ENCODE results near the gene RUFY1.
"Not testable (repeated sequence)": the region's sequence is repeated elsewhere in the genome, so short reads cannot be mapped to it uniquely, and the experiment has no call there.

RUFY1 gene

DNA sequence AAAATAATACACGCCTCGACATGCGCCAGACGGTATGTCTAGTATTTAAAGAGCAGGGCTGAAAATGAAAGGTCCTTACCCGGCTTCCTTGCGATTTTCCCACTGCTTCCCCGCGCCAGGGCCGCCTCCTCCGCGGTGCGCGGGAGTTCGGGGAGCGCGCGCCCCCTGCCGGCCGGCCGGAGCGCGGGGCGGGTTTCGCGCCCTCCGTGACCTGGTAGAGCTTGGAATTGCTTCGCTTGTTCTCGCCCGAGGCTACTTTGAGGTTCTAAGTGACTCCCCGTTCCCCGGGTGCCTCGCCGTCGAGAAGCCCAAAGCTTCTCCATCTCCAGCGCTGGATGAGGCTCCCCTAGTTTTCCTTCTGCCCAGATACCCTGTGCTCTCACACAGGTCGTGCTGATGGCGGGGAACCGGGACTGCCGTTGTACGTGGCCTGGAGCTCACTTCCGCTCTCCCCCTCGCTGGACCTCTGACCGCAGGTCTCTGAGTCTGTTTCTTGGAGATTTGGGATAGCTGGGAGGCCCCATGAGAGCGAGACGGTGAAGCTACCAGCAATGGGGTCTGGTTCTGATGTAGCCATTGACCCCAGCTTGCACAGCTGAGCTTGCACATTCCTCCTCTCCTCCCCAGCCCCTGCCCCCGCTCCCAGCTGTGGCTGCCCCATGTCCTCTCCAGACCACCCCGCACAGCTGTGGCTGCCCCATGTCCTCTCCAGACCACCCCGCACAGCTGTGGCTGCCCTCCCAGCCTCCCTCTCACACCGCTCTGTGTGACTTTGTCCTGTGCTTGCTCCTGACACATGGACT lies 84.2 kb downstream of the RUFY1 start:
- not testable (repeated sequence) for H3K27ac ChIP-seq (ENCODE audit: insufficient read depth, low read length, poor library complexity, severe bottlenecking); DNase-seq; H3K27me3 ChIP-seq (replicated peaks; ENCODE audit: control insufficient read depth, insufficient read depth, low read length, poor library complexity, severe bottlenecking); H3K9me3 ChIP-seq (ENCODE audit: control insufficient read depth, low read length); H3K4me1 ChIP-seq (ENCODE audit: control insufficient read depth, insufficient read depth, low read length, poor library complexity, severe bottlenecking); H3K4me3 ChIP-seq (ENCODE audit: insufficient read depth, low read depth, low read length, poor library complexity, severe bottlenecking); H3K36me3 ChIP-seq (ENCODE audit: control insufficient read depth, insufficient read depth, low read length)

DNA sequence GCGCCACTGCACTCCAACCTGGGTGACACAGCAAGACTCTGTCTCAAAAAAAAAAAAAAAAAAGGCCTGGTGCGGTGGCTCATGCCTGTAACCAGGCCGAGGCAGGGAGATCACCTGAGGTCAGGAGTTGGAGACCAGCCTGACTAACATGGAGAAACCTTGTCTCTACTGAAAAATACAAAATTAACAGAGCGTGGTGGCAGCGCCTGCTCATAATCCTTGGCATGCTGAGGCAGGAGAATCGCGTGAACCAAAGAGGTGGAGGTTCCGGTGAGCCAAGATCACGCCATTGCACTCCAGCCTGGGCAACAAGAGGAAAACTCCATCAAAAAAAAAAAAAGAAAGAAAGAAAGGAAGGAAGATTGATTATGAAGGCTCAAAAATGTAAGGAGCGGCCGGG lies 88.9 kb downstream of the RUFY1 start:
- DNase-seq; H3K36me3 ChIP-seq (ENCODE audit: control insufficient read depth, insufficient read depth, low read length); H3K4me3 ChIP-seq (ENCODE audit: insufficient read depth, low read depth, low read length, poor library complexity, severe bottlenecking); H3K4me1 ChIP-seq (ENCODE audit: control insufficient read depth, insufficient read depth, low read length, poor library complexity, severe bottlenecking); H3K9me3 ChIP-seq (ENCODE audit: control insufficient read depth, low read length); H3K27me3 ChIP-seq (replicated peaks; ENCODE audit: control insufficient read depth, insufficient read depth, low read length, poor library complexity, severe bottlenecking); H3K27ac ChIP-seq (ENCODE audit: insufficient read depth, low read length, poor library complexity, severe bottlenecking): not testable (repeated sequence)

DNA sequence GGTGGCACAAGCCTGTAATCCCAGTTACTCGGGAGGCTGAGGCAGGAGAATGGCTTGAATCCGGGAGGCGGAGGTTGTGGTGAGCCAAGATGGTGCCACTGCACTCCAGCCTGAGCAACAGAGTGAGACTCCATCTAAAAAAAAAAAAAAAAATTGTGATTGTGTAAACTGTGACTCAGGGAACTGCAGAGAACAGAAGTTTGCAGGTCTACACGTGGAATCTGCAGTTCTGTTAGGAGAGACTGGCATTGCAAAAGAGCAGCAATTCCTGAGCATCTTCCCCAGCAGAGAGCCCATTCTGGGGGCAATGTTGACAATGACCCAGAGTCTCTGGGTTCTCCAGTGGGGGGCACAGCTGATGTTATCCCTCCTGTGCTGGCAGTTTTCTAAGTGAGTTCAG lies 91.4 kb downstream of the RUFY1 start:
- not testable (repeated sequence) for DNase-seq; H3K36me3 ChIP-seq (ENCODE audit: control insufficient read depth, insufficient read depth, low read length); H3K4me3 ChIP-seq (ENCODE audit: insufficient read depth, low read depth, low read length, poor library complexity, severe bottlenecking); H3K9me3 ChIP-seq (ENCODE audit: control insufficient read depth, low read length); H3K27me3 ChIP-seq (replicated peaks; ENCODE audit: control insufficient read depth, insufficient read depth, low read length, poor library complexity, severe bottlenecking); H3K4me1 ChIP-seq (ENCODE audit: control insufficient read depth, insufficient read depth, low read length, poor library complexity, severe bottlenecking); H3K27ac ChIP-seq (ENCODE audit: insufficient read depth, low read length, poor library complexity, severe bottlenecking)

DNA sequence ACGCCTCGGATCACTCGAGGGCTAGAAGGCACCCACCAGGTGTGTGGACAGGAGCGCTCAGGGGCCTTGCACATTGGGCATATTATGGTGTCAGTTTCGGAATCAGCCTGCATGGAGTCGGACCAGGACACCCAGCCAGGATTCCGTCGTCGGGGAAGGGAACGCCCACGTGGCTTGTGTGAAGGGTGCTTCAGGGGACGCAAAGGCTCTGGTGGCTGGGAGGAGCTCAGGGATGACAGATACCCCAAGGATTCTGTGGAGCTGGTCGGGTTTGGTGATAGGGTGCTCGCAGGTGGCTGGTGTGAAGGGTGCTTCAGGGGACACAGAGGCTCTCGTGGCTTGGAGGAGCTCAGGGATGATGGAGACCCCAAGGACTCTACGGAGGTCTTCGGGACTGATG lies 92.3 kb downstream of the RUFY1 start:
- not testable (repeated sequence) for H3K4me1 ChIP-seq (ENCODE audit: control insufficient read depth, insufficient read depth, low read length, poor library complexity, severe bottlenecking); H3K27me3 ChIP-seq (replicated peaks; ENCODE audit: control insufficient read depth, insufficient read depth, low read length, poor library complexity, severe bottlenecking); H3K4me3 ChIP-seq (ENCODE audit: insufficient read depth, low read depth, low read length, poor library complexity, severe bottlenecking); H3K27ac ChIP-seq (ENCODE audit: insufficient read depth, low read length, poor library complexity, severe bottlenecking); H3K36me3 ChIP-seq (ENCODE audit: control insufficient read depth, insufficient read depth, low read length); DNase-seq; H3K9me3 ChIP-seq (ENCODE audit: control insufficient read depth, low read length)

DNA sequence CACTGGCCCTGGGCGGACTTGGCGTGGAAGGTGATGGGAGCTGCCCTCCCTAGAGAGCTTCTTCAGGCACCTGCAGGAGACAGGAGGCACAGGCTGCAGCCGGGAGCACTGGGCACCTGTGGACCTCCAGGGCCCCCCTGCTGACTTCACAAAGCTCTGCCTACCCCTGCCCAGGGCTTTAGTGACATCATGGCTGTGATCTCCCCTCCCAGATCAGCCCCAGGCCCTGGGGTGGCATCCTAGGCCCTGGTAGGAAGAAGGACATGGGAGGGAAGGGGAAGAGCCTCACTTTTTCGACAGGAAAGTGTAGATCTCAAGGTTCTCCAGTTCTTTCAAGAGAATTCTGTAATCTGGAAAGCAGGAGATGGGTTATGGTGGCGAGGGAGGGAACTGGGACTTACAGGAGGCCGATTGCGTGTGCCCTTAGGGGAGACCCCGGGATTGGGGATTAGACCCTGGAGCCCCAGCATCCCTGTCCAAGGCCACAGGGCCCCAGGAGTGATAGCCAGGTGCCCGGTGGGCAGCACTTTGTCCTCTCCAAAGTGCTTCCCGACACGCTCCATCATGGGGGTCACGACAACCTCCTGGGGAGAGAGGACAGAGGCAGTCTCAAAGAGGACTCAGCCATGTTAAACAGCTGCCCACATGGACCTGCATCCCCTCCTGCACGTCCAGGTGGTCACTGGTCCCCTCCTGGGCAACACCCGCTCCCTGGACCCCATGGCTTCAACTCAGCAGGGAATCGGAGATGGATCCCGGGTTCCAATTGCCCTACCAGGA lies 93.0 kb downstream of the RUFY1 start:
- H3K27ac ChIP-seq (ENCODE audit: insufficient read depth, low read length, poor library complexity, severe bottlenecking); DNase-seq; H3K36me3 ChIP-seq (ENCODE audit: control insufficient read depth, insufficient read depth, low read length); H3K4me3 ChIP-seq (ENCODE audit: insufficient read depth, low read depth, low read length, poor library complexity, severe bottlenecking); H3K4me1 ChIP-seq (ENCODE audit: control insufficient read depth, insufficient read depth, low read length, poor library complexity, severe bottlenecking); H3K27me3 ChIP-seq (replicated peaks; ENCODE audit: control insufficient read depth, insufficient read depth, low read length, poor library complexity, severe bottlenecking); H3K9me3 ChIP-seq (ENCODE audit: control insufficient read depth, low read length): not testable (repeated sequence)

DNA sequence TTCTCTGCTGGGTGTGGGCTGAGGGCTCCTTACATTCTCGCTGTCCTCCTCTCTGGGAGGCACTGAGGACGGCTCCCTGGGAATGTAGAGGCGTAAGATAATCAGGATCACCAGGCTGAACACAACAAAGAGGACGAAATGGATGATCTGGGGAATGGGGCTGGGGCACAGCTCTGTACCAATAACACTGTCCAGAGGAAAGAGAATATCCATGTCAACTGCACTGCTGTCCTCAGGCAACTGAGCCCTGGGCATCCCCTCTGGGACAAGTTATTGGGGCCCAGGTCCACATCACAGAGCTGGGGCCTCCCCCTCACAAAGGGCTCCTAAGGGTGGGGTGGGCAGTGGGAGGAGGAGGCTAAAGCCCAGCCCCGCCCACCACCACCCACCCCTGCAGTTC lies 94.4 kb downstream of the RUFY1 start:
- H3K36me3 ChIP-seq (ENCODE audit: control insufficient read depth, insufficient read depth, low read length); H3K4me3 ChIP-seq (ENCODE audit: insufficient read depth, low read depth, low read length, poor library complexity, severe bottlenecking); DNase-seq; H3K27me3 ChIP-seq (replicated peaks; ENCODE audit: control insufficient read depth, insufficient read depth, low read length, poor library complexity, severe bottlenecking); H3K9me3 ChIP-seq (ENCODE audit: control insufficient read depth, low read length); H3K27ac ChIP-seq (ENCODE audit: insufficient read depth, low read length, poor library complexity, severe bottlenecking); H3K4me1 ChIP-seq (ENCODE audit: control insufficient read depth, insufficient read depth, low read length, poor library complexity, severe bottlenecking): not testable (repeated sequence)

DNA sequence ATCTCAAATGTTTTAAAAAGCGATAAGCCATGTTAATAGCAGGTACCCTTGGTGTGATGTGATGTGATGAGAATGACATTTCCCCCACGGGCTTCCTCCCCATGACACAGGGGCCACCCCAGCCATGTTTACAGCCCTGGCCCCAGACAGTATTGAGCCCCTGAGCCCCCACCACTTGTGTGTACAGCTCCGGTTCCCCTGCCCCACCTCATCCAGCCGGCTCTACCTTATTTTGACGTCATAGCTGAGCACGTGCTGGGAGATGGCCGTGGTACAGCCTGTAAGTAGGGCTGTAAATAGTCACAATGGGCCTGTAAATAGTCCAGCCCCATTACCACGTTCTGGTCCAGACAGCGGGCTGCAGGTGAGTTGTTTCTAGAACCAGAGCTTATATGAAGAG lies 98.1 kb downstream of the RUFY1 start:
- Histone ChIP-seq H3K9me3 (ENCODE audit: control insufficient read depth, low read length) (no peaks in the 10 kb centered on the region), H3K4me3 (ENCODE audit: insufficient read depth, low read depth, low read length, poor library complexity, severe bottlenecking) (no peak overlapping the region), H3K4me1 (ENCODE audit: control insufficient read depth, insufficient read depth, low read length, poor library complexity, severe bottlenecking) (no peaks in the 10 kb centered on the region), H3K27ac (ENCODE audit: insufficient read depth, low read length, poor library complexity, severe bottlenecking) (no peak overlapping the region), H3K27me3 (replicated peaks; ENCODE audit: control insufficient read depth, insufficient read depth, low read length, poor library complexity, severe bottlenecking) (no peaks in the 10 kb centered on the region), H3K36me3 (ENCODE audit: control insufficient read depth, insufficient read depth, low read length) (no peaks in the 10 kb centered on the region)
- no peak for DNase-seq

DNA sequence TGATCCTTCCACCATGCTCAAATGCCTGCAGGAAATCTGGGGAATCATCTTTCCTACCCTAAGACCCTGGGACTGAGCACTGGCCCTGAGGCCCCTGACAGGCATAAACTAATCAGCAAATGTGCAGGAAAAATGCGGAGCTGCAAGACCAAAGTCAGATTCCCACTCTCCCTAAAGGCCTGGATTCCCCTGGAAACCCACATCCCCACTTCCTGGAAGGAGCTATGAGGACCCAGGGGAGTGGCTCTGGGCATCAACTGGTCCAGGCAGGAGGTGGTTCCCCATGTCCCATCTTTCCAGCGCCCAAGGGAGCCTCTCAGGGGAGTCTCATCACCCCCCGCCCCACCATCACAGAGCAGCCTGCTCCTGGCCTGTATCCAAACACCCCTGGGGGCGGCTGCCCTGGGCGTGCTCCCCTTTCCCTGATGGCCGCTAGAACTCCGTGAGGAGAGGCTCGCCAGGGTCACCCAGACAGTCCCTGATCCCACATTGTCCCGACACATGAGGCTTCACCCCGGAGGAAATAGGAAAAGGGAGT lies 98.9 kb downstream of the RUFY1 start:
- not testable (repeated sequence) for H3K4me3 ChIP-seq (ENCODE audit: insufficient read depth, low read depth, low read length, poor library complexity, severe bottlenecking); H3K9me3 ChIP-seq (ENCODE audit: control insufficient read depth, low read length); H3K36me3 ChIP-seq (ENCODE audit: control insufficient read depth, insufficient read depth, low read length); DNase-seq; H3K27me3 ChIP-seq (replicated peaks; ENCODE audit: control insufficient read depth, insufficient read depth, low read length, poor library complexity, severe bottlenecking); H3K27ac ChIP-seq (ENCODE audit: insufficient read depth, low read length, poor library complexity, severe bottlenecking); H3K4me1 ChIP-seq (ENCODE audit: control insufficient read depth, insufficient read depth, low read length, poor library complexity, severe bottlenecking)

DNA sequence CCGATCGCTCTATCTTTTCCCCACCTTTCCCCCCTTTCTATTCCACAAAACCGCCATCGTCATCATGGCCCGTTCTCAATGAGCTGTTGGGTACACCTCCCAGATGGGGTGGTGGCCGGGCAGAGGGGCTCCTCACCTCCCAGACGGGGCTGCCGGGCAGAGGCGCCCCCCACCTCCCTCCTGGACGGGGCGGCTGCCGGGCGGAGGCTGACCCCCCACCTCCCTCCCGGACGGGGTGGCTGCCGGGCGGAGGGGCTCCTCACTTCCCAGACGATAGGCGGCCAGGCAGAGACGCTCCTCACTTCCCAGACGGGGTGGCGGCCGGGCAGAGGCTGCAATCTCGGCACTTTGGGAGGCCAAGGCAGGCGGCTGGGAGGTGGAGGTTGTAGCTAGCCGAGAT lies 99.9 kb downstream of the RUFY1 start:
- not testable (repeated sequence) for H3K9me3 ChIP-seq (ENCODE audit: control insufficient read depth, low read length); H3K27ac ChIP-seq (ENCODE audit: insufficient read depth, low read length, poor library complexity, severe bottlenecking); DNase-seq; H3K36me3 ChIP-seq (ENCODE audit: control insufficient read depth, insufficient read depth, low read length); H3K4me1 ChIP-seq (ENCODE audit: control insufficient read depth, insufficient read depth, low read length, poor library complexity, severe bottlenecking); H3K27me3 ChIP-seq (replicated peaks; ENCODE audit: control insufficient read depth, insufficient read depth, low read length, poor library complexity, severe bottlenecking); H3K4me3 ChIP-seq (ENCODE audit: insufficient read depth, low read depth, low read length, poor library complexity, severe bottlenecking)

DNA sequence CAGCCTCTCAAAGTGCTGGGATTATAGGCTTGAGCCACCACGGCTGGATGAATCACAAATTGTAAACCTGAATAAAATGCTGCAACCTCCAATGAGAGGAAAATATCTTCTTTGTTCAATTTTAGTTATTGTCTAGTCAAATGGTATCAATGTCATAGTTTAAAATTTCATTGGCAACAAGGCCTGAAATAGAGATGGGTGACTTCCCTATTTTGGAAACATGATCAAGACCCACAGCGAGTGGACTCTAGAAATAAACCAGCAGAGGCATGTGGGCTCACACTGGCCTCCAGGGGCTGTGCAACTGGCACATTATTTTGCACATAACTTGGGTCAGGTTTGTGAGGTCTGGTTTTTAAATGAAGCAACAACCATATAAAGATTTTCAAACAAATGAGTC lies 102.8 kb downstream of the RUFY1 start:
- H3K27me3 ChIP-seq (replicated peaks; ENCODE audit: control insufficient read depth, insufficient read depth, low read length, poor library complexity, severe bottlenecking); H3K27ac ChIP-seq (ENCODE audit: insufficient read depth, low read length, poor library complexity, severe bottlenecking); DNase-seq; H3K36me3 ChIP-seq (ENCODE audit: control insufficient read depth, insufficient read depth, low read length); H3K4me1 ChIP-seq (ENCODE audit: control insufficient read depth, insufficient read depth, low read length, poor library complexity, severe bottlenecking); H3K9me3 ChIP-seq (ENCODE audit: control insufficient read depth, low read length); H3K4me3 ChIP-seq (ENCODE audit: insufficient read depth, low read depth, low read length, poor library complexity, severe bottlenecking): not testable (repeated sequence)
